K562 (cell line): ENCODE measurements around the gene CELSR2. TPM values are rescaled to one million over a fixed set of nuclear protein-coding genes. Genes with fewer than 3 reads are reported as not detected.

ENCODE experiments used
- ATAC-seq: fragments of 200-7000 bp; cut with Tn5 transposase; 3 replicates; pipeline ENCODE4 v1.9.1; 2020; ENCODE audit warnings: moderate library complexity
- BruUV-seq: library from RNA; stranded (reverse); fragments of 400-500 nt; replicated peaks from 2 replicates; lab custom pipeline; 2021; lab: Mats Ljungman, UMichigan
- CTCF ChIA-PET: fragments of 300-600 bp; formaldehyde crosslinking; extraction: SDS; loops from one replicate; lab custom pipeline; 2021; ENCODE audit warnings: low intra/inter-chr PET ratio; lab: Yijun Ruan, JAX
- POLR2A ChIA-PET: fragments of 300-600, 350-650 bp; sonication (Branson Sonifier 250); formaldehyde crosslinking; extraction: SDS; loops from one replicate; lab custom pipeline; 2021; ENCODE audit warnings: antibody characterized with exemption, inconsistent platforms; lab: Yijun Ruan, JAX
- DNase-seq, 4 experiments: peaks; one replicate each; pipeline versions ENCODE4 v3.0.0 to v3.0.0-alpha.2; 2011 to 2018; ENCODE audit warnings: low spot score in 3 of 4, mixed read lengths in 3 of 4; ENCODE audit errors: extremely low read depth in 1 of 4
- FAIRE-seq: peaks from 2 replicates; lab custom pipeline; 2011; peaks lifted over from hg19 to GRCh38; lab: Jason Lieb, UNC
- H2AFZ ChIP-seq: 2 replicates; pipeline ENCODE4 v1.6.0; 2011; ENCODE audit warnings: low read depth, low read length, control low read depth, inconsistent platforms
- H3K27ac ChIP-seq: fragments of 200-600 bp; 3 replicates; pipeline ENCODE4 v1.8.0; 2011; ENCODE audit warnings: low read depth, mild to moderate bottlenecking, control low read depth, inconsistent platforms, low read length, moderate library complexity, mixed read lengths; ENCODE audit errors: extremely low read depth
- H3K27me3 ChIP-seq, 2 experiments: fragments of 300-600 bp in 1 of 2; 2 replicates in 1 of 2; 3 replicates in 1 of 2; pipeline versions ENCODE4 v1.6.0 to v1.8.0; 2011; ENCODE audit warnings: inconsistent platforms in 2 of 2, low read length in 2 of 2, mild to moderate bottlenecking in 1 of 2, mixed read lengths in 1 of 2, moderate library complexity in 1 of 2; ENCODE audit not compliant: control insufficient read depth in 2 of 2, insufficient read depth in 2 of 2
- H3K36me3 ChIP-seq: fragments of 300-600 bp; 3 replicates; pipeline ENCODE4 v1.8.0; 2011; ENCODE audit warnings: mild to moderate bottlenecking, low read length, inconsistent platforms; ENCODE audit not compliant: control insufficient read depth, insufficient read depth
- H3K4me1 ChIP-seq, 2 experiments: fragments of 200-600 bp in 1 of 2; replicated peaks in 1 of 2; 2 replicates in 1 of 2; 3 replicates in 1 of 2; pipeline versions ENCODE4 v1.5.1 to v1.8.0; 2011; ENCODE audit warnings: inconsistent platforms in 2 of 2, low read length in 2 of 2, mild to moderate bottlenecking in 1 of 2, mixed read lengths in 1 of 2, moderate library complexity in 1 of 2; ENCODE audit not compliant: control insufficient read depth in 2 of 2, insufficient read depth in 2 of 2
- H3K4me2 ChIP-seq: 2 replicates; pipeline ENCODE4 v1.6.1; 2011; ENCODE audit warnings: low read length, control low read depth, inconsistent platforms, mixed read lengths; ENCODE audit not compliant: insufficient read depth
- H3K4me3 ChIP-seq: fragments of 200-600 bp; sonication (generic), shearing (Covaris generic); 2 replicates; pipeline ENCODE4 v1.5.1; 2016; ENCODE audit warnings: control low read depth, inconsistent platforms
- H3K79me2 ChIP-seq: fragments of 200-600 bp; 3 replicates; pipeline ENCODE4 v1.8.0; 2011; ENCODE audit warnings: low read length, inconsistent platforms; ENCODE audit not compliant: control insufficient read depth, insufficient read depth
- H3K9ac ChIP-seq, 2 experiments: 2 replicates each; pipeline versions ENCODE4 v1.6.0 to v1.6.1; 2011; ENCODE audit warnings: low read depth in 2 of 2, low read length in 2 of 2, control low read depth in 1 of 2, inconsistent platforms in 1 of 2, mild to moderate bottlenecking in 1 of 2, mixed read lengths in 1 of 2; ENCODE audit not compliant: insufficient read depth in 1 of 2
- H3K9me1 ChIP-seq: one replicate; pipeline ENCODE4 v1.6.0; 2011; ENCODE audit warnings: inconsistent platforms, mild to moderate bottlenecking, low read length, moderate library complexity; ENCODE audit not compliant: control insufficient read depth, insufficient read depth
- H3K9me3 ChIP-seq: replicated peaks from 2 replicates; pipeline ENCODE4 v1.5.1; 2011; ENCODE audit warnings: low read depth, low read length, inconsistent platforms; ENCODE audit not compliant: control insufficient read depth, insufficient read depth
- H4K20me1 ChIP-seq: replicated peaks from 2 replicates; pipeline ENCODE4 v1.6.1; 2011; ENCODE audit warnings: low read length, inconsistent platforms, mixed read lengths; ENCODE audit not compliant: control insufficient read depth, insufficient read depth
- GABPB1 ChIP-seq: sonication (generic); formaldehyde crosslinking; IDR thresholded peaks from 2 replicates; pipeline ENCODE4 v1.8.0; 2022; ENCODE audit warnings: mild to moderate bottlenecking, missing genetic modification reagents
- POLR2A ChIP-seq: fragments of 450-650 bp; conservative IDR thresholded peaks from 2 replicates; pipeline ENCODE4 v1.6.1; 2016
- RREB1 ChIP-seq: fragments of 250-450 bp; sonication (Bioruptor Pico); IDR thresholded peaks from 2 replicates; pipeline ENCODE4 v1.4.0; 2020
- TARDBP ChIP-seq: fragments of 450-650 bp; IDR thresholded peaks from 2 replicates; pipeline ENCODE4 v1.6.1; 2016
- WGBS: fragments of 100-300 bp; shearing (Covaris generic); methylation state at CpG from one replicate; pipeline ENCODE4 v1.1.6; 2016; ENCODE audit warnings: low coverage, mixed read lengths; ENCODE audit not compliant: insufficient coverage; ENCODE audit errors: missing lambda C conversion rate; 5-methylcytosine and 5-hydroxymethylcytosine counted together
- in situ Hi-C: fragments of 300-500 bp; cut with MboI; formaldehyde crosslinking; loops from 4 replicates; pipeline ENCODE4 v1.15.0; 2018; ENCODE audit warnings: inconsistent platforms, mixed read lengths
- intact Hi-C: fragments of 100-400 bp; cut with micrococcal nuclease; formaldehyde crosslinking; loops from 2 replicates; pipeline ENCODE4 v1.14.2; 2022
- polyA plus RNA-seq, 8 experiments: library from polyadenylated mRNA; depleted of rRNA in 4 of 8; stranded (reverse) in 5 of 8; unstranded in 3 of 8; fragments of >200 nt; fragmentation: Nextera tagmentation in 2 of 8; fragmentation: Illumina TruSeq in 1 of 8; extraction: Ambion mirVana in 2 of 8; extraction: Trizol in 1 of 8; gene quantifications; 2 replicates each; pipeline versions ENCODE4 v1.2.1 to v1.2.3, GENCODE V29; 2011 to 2014; ENCODE audit warnings: inconsistent platforms in 1 of 8, missing spikeins in 1 of 8
- total RNA-seq, 7 experiments: library from RNA; depleted of rRNA in 6 of 7; stranded (reverse); fragments of >200 nt in 6 of 7; fragmentation: Illumina TruSeq in 2 of 7; extraction: Trizol in 2 of 7; gene quantifications; 2 replicates each; pipeline versions ENCODE4 v1.2.1 to v1.2.3, GENCODE V29; 2011 to 2021; ENCODE audit warnings: low replicate concordance in 1 of 7

The CELSR2 gene
- total and polyA plus RNA-seq, 9 of the 15 experiments (the other 6 are each of a cell fraction or from before 2014, with no cell fraction given): 0.31 to 21.9 (median 4.2) TPM

GRCh38 chr1:109319114-109319513 lies 69.8 kb downstream of the CELSR2 start:
- 89% methylated on average over 3 of the region's 3 CpGs for WGBS
- no peak overlapping the region for H3K4me3 ChIP-seq
- ChIA-PET POLR2A (interaction anchor here (1.3 to 6.0 kb wide), 2 partner anchors 10 to 13 kb away, joined by 3 to 62 read pairs; partner anchors contain the start of gene MYBPHL), CTCF (no interaction called here)
- no peak overlapping the region for H3K9ac ChIP-seq
- no peak overlapping the region for H3K27ac ChIP-seq
- intact Hi-C loops: no loop called here
- no peaks in the 10 kb centered on the region for H4K20me1 ChIP-seq
- no peak overlapping the region for H2AFZ ChIP-seq
- TF ChIP-seq RREB1 (CRISPR knock-in tag): no peak
- TF ChIP-seq POLR2A: 0 out of 2 replicates have a peak, but pooled peaks have one; percentile 18
- no peak for TF ChIP-seq TARDBP
- TF ChIP-seq GABPB1 (CRISPR knock-in tag): no peak
- no peak for DNase-seq
- no peaks in the 10 kb centered on the region for H3K27me3 ChIP-seq
- H3K36me3 ChIP-seq: peaks cover 96% of the 10 kb centered on the region
- in situ Hi-C loops: no loop called here
- peaks cover 0 to 3% of the 10 kb centered on the region in 2 experiments; a peak in 1 of 5 replicates for H3K4me1 ChIP-seq
- H3K79me2 ChIP-seq: no peaks in the 10 kb centered on the region
- ATAC-seq: no peak
- H3K4me2 ChIP-seq: no peak overlapping the region
- FAIRE-seq: no peak
- no peaks in the 10 kb centered on the region for H3K9me1 ChIP-seq
- BruUV-seq: no TSS peak
- no peaks in the 10 kb centered on the region for H3K9me3 ChIP-seq
